GM18498 (cell line): ENCODE data around the gene CD79A.
"Not testable (repeated sequence)": the region's sequence is repeated elsewhere in the genome, so short reads cannot be mapped to it uniquely, and the experiment has no call there.

Experiments used
- ATAC-seq: cut with Tn5 transposase; IDR thresholded peaks from one replicate; pipeline ENCODE4 v1.9.1; 2021; ENCODE audit warnings: mild to moderate bottlenecking, moderate library complexity; ENCODE audit not compliant: unreplicated experiment

The CD79A gene

DNA sequence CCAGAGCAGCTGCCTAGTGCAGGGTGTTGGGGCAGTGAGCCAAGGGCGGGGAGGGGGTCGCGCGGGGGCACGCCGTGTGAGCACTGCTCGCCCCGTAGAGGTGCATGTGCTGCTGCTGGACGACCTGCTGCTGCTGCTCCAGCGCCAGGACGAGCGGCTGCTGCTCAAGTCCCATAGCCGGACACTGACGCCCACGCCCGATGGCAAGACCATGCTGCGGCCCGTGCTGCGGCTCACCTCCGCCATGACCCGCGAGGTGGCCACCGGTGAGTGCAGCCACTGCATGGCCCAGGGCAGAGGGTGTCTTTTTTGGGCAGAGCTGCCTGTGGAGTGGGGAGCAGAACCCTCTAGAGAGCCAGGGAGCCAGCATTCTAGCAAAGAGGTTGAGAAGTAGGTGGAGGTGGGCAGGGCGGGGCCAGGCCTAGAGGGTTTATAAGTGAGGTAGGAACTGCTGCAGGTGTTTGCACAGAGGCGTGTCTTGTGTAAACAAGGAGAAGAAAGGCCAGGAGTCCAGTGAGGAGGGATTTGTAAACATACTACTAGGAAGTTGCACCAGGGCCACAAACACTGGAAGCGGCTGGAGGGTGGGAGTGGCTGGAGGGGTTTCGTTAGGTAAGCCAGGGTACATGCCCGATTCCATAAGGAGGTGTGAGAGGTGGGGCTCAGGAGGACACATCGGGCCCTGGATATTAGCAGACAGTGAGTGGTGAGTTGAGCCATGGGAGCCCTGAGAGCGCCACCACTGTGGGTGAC lies 27.2 kb downstream of the CD79A start:
- ATAC-seq = no peak

DNA sequence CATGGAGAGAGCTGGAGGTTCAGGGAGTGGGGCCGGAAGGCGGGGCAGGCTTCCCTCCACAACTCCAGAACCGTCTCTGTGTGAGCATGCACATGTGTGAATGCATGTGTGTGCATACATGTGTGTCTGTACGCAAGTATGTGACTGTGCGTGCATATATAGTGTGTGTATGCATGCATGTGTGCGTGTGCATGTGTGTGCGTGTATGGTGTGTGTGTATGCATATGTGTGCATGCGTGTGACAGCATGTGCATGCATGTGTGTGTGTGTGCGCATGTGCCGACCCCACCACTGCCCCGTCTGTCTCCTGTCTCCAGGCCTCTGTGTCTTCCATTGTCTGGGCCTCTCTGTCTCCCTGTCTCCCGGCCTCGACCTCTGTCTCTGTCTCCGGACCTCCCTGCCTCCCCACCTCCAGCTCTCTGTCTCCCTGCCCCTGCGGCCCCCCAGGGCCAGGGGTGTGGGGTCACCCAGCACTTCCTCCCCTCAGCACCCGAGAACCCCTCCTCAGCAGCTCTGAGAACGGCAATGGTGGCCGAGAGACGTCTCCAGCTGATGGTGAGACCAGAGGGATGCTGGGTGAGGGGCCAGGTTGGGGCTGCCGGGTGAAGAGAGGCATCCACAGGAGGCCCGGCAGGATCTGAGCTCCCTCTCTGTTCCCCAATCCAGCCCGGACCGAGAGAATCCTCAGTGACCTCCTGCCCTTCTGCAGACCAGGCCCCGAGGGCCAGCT lies 28.4 kb downstream of the CD79A start:
- ATAC-seq = no peak

DNA sequence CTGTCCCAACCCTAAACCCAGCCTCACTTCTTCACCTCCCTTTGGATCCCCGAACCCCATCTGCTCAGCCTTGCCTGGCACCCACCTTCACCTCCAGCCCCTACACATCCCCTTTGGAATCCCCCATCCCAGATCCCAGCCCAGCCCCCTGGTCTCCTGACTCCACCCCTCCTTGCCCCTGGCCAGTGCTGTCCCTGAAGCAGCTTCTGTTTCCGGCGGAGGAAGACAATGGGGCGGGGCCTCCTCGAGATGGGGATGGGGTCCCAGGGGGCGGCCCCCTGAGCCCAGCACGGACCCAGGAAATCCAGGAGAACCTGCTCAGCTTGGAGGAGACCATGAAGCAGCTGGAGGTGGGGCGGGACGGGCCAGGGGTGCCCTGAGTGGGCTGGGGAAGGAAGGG lies 29.2 kb downstream of the CD79A start:
- no peak for ATAC-seq

DNA sequence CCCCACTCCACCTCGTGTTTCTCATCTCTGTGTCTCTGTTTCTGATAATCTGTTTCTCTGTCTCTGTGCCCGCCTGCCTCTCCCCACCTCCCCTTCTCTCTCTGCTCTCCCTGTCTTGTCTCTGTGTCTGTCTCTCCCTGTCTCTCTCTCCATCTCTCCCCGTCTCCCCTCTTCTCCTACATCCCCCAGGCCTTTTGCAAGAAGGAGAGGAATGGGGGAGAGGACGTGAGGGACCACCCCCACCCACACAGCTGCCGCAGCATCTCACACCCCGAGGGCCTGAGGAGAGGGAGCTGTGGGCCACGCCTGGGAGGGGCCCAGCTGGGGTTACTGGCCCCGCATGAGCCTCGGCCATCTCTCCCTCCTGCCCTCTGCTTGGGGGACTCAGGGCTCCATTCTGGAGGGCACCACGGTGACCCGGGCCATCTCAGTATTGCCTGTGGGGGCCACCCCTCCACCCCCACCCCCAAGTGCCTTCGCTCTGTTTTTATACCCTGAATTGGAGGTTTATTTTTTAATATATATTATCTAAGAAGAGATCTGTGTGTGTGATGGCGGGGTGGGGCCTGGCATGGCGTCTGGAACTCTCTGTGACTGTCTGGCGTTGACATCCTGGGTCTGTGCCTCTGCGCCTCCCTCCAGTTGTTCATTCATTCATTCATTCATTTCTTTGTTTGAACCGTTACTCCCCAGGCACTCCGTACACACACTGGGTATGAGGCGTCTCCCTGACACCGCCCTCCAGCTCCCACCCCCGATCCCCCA lies 30.0 kb downstream of the CD79A start:
- ATAC-seq = no peak

DNA sequence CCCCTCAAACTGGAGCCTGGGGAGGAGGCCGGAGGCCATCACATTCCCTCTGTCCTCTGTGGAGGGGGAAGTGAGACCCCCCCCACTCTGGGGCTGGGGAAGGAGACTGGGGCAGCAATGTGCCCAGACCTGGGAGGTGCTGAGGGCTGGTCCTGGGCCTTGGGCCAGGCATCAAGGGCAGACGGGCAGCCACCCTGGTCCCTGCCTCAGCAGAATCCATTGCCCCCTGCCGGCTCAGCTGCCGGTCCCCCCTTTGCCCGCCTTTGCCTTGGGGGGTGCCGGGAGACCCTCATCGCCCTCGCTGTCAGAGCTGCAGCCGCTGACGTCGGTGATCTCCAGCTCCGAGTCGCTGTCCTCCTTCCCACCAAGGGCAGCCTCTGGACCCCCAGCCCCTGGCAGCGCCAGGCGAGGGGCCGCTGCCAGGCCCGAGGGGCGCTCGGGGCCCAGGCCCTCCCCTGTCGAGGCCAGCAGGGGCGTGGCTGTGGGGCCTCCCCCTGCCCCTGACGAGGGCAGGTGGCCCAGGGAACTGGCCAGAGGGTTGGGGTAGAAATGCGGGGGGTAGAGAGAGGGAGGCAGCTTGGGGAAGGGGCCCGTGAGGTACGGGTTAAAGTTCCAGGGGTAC lies 31.0 kb downstream of the CD79A start:
- ATAC-seq = no peak

DNA sequence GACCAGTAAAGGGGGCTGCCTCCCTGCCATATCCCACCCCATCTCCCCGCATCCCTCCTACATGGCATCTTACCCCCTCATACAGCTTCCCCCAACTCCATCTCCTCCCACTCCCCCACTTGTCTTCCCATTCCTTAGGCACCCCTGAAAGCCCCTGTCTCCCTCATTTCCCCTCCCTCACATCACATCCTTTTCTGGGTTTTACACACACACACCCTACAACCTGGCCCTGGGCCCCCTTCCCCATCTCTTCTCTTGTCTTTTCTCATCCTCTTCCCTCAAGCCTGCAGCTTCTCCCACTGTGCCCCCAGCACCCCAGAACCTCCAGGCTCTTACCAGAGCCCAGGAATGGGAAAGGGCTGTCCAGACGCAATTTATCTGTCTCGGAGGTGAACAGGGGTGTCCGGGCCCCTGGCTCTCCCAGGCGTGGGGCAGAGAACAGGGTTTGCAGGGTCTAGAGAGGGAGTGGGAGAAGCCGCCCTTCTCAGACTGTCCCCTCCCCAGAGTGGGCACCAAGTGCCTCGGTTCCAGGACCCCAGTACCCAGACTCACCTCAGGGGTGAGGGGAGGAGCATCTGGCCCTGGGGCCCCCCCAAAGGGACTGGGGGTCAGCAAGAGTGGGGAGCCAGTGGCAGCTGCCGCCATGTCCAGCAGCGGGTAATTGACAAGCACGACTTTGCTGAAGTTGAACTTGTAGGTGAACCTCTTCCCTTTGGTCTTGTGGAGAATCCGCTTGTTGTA lies 31.8 kb downstream of the CD79A start:
- ATAC-seq = no peak

DNA sequence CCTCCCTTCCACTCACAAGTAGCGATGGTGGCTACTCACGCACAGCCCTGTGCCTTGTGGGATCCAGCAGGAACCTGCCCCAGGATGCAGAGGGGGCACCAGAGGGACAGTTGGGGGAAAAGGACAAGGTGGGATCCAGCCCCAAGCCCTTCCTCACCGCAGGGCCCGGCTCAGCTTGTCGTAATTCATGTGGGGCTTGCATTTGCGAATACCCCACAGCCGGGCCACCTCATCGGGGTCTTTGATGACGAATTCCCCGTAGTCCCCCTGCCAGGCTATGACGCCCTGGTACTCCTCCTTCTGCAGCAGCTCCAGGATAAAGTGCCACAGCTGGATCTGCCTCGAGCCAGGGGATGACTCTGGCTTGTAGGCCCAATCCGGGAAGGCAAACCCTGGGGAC lies 32.6 kb downstream of the CD79A start:
- ATAC-seq = no peak

DNA sequence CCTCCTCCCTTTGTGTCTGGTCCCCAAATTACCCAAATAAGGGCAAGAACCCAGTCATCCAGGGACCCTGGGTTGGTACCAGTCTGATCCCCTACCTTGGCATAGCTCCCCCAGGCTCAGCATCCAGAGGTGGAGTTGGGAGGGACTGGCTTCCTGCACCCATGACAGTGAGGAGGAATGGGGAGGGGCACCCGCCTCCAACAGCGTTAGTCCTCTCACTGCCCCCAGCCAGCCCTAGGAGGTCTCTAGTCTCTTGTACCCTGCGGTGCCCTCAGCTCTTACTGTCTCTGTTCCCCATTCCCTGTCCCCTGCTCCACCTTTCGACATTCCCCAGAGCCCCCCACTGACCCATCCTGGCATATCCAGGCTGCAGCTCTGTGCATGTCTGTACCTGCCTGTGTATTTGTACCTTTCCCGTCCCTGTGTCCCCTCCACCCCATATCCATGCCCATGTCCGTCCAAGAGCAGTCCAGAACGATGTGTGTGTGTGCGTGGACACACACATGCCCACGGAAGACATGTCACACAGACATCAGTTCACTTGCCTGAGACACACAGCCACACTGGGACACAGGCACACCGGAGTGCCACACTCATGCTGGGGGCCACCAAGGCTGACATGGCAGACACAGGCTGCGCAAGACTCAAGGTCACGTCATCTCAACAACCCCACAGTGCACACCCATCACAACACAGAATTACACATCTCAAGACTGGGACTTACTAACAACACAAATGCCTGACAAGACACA lies 33.3 kb downstream of the CD79A start:
- ATAC-seq = no peak

DNA sequence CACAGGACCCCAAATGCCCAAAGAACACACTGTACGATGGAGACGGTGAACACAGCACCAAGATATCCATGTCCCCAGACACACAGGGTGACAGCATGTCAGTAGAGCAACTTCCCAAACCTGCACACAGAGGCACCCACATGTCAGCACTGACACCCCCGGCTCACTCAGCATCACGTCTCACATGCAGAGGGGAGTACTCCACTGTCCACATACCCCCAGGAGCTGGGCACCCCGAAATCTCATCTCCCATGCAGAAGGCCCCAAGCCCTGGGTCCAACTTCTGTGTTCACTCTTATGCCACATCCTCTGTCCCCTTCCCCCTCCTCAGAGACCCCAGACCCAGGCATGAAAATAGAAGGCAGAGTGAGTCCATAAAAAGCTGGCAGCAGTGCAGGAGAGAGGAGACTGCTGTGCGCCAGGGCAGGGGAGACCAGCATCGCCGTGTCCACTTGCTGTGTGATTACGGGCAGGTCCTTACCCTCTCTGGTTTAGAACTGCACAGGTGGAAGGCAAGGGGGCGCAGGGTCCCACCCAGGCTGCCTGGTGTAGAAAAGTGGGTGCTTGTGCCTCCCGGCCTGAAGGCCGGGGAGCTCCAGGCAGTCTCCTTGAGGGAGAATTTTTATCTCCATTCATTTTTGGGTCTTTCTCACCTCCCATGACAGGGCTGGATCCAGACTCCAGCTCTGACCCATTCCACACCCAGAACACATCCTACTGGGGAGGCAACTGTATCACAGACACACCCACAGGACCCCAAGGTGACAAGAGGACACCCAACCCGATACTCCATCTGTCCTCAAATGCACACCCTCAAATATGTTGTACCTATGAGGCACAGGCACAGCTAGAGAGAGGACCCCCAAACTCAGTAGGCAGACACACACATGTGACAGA lies 34.2 kb downstream of the CD79A start:
- ATAC-seq = no peak

DNA sequence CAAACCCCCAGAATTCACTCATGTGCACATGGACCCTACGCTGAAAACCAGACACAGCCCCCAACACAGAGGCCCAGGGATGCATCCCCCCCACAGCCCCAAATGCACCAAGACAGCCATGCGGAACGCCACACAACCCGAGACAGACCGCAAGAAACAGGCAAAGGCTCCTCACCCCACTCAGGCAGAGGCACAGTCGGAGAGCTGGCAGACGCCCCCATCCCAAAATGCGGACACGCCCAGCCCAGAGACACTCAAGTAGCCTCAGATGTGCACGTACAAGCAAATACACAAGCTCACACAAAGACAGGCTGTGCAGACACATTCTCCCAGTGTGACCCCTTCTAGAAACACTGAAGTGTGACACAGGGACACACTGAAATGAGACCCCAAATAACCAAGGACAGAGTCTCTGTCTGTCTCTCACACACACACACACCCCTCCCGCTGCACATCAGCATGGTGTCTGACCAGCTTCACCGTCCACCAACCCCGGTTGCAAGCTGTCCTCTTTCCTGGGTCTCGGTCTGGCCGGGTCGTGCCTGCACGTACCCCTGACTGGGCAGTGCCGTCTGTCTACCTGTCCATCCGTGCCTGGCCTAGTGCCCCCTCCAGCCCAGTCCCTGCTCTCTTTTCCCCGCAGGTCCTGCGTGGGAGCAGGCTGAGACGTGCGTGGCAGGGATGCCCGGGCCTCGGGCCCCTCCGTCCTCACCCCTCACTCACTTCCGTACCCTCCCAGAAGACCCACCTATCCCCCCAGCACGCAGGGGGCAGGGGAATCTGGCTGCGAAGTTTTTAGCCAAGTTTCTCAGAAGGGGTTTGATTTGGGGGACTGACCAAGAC lies 35.0 kb downstream of the CD79A start:
- no peak for ATAC-seq

DNA sequence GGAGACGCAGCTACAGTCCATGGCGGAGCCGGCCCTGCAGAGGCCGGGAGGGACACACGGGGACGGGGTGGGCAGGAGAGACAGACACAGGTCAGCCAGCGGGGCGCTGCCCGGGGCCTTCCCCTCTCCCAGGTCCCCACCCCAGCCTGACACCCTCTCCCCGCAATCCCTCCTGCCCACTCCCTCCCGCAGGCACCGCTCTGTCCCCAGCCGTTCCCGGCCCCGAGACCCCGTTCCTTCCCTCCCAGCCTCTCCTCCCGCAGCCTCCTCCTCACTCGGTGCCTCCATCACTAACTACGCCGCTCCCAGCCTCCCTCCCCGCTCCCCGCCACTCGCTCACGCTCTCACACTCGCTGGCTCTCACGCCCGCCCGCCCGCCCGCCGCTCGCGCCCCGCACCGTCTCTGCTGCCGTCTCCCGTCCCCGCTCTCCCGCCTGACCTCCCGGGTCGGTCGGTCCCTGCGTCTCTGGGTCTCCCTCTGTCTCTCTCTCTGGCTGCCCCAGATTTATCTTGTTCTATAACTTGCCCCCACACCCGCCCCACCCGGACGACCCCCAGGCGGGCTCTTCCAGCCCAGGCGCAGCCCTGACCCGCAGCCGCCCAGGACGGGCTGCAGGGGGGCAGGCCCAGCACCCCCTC lies 35.9 kb downstream of the CD79A start:
- ATAC-seq = no peak

DNA sequence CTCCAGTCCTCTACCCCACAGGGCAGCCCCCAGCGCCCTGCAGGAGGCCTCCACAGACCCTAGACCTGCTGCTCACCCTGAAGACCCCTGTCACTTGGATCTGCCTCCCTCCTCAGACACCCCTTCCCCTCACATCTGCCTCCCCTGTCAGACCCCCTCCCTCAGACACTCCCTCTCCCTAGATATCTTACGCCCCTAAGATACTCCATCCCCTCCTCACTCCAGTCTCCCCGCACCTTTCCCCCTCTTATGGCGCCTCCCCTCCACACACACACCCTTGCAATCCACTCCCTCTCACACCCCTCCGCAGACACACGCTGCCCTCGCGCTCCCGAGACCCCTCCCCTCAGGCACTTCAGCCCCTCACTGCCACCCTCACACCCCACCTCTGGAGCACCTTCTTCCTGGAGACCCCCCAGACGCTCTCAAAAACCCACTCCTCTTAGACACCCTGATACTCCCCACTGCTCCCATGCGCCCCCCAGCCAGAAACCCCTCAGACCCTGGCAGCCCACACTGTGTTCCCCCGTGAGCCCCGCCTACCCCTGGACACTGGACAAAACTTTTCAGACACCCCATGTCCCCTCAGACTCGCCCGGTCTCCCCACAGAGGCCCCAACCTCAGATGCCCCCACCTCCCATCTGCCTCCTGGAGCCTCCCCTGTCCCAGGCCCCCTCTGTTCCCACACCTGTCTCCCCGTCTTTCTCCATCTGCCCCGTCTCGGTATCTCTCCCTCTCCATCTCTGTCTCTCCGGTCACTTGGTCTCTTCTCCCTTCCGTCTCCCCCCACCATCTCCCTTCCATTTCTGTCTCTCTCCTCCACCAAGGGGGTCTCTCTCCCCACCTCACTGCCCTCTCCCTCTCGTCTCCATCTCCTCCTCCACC lies 36.7 kb downstream of the CD79A start:
- no peak for ATAC-seq

DNA sequence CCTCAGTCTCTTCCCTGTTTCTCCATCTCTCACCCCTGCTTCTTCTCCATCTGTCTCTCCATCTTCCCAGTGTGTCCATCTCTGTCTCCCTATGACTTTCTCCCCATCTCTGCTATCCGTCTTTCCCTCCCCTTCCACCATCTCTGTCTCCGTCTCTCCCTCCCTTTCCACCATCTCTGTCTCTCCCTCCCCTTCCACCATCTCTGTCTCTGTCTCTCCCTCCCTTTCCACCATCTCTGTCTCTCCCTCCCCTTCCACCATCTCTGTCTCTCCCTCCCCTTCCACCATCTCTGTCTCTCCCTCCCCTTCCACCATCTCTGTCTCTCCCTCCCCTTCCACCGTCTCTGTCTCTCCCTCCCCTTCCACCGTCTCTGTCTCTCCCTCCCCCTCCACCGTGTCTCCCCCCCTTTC lies 37.4 kb downstream of the CD79A start:
- ATAC-seq = not testable (repeated sequence)

DNA sequence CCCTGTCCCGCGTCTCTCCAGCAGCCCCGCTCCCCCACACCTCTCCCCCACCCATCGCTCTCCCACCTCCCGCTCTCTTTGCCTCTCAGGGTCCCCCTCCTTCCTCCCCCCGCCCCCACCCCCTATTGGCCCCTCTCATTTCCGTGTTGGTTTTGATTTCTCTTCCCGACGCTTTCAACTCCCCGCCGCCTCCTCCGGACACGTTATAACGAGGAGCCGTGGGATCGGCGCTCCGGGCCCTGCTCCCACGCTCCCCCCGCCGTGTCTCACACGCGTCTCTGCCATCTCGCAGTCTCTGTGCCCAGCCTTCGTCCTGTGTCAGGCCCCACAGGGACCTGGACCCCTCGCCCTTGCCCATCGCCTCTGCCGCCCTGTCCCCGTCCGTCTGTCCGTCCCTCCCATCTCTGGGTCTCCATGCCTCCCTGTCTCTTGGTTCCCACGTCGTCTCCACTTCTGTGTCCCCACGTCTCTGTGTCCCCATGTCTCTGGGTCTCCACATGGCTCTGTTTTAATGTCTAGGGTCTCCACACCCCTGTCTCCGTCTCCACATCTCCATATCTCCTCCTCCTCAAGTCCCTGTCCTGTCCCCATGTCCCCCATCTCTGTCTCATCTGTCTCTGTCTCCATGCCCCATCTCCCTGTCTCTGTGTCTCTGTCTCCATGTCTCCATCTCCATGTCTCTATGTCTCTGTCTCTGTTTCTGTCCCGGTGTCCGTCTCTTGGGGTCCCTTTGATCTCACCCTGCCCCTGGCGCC lies 38.1 kb downstream of the CD79A start:
- ATAC-seq = no peak

DNA sequence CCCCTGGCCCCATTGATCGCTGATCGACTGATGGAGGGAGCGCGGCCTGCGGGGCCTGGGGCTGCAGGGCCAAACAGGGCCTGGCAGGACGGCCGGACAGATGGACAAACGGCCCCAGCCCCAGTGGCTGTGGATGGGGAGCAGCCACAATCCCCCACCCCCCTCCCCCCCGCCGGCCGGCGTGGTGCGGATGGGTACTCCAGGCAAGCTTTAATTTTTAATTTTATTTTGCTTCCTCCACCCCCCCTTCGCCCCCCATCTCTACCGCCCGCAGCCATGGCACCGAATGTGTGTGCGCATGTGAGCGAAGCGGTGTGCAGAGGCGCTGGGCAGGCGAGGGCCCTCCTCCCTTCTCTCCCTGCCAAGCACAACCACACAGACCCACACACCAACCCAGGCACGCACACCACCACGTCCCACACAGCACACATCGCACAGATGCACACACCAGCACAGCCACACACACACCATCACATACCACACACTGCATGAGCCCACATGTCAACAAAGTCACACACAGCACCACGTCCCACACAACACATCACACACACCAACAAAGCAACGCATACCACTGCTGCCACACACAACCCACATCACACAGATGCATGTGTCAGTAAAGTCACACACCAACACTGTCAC lies 38.8 kb downstream of the CD79A start:
- no peak for ATAC-seq
